AG04450 (cell line): ENCODE measurements around the gene FNIP2. TPM values are rescaled to one million over a fixed set of nuclear protein-coding genes. Genes with fewer than 3 reads are reported as not detected.

Experiments used
- CTCF ChIA-PET: fragments of 300-600, 350-600 bp; formaldehyde crosslinking; extraction: SDS; loops from one replicate; lab custom pipeline; 2022; ENCODE audit warnings: antibody characterized with exemption, inconsistent platforms; lab: Charles Lee
- POLR2A ChIA-PET: fragments of 350-600 bp; formaldehyde crosslinking; extraction: SDS; loops from one replicate; lab custom pipeline; 2021; ENCODE audit warnings: antibody characterized with exemption, inconsistent platforms; lab: Yijun Ruan, JAX
- DNase-seq: peaks from one replicate; pipeline ENCODE4 v3.0.0-alpha.2; 2011; ENCODE audit warnings: low read depth, low spot score
- H3K27ac ChIP-seq: one replicate; pipeline ENCODE4 v1.5.1; 2012; ENCODE audit warnings: low read depth, low read length, control low read depth
- H3K27me3 ChIP-seq: one replicate; pipeline ENCODE4 v1.6.0; 2012; ENCODE audit warnings: low read length; ENCODE audit not compliant: control insufficient read depth, insufficient read depth
- H3K4me3 ChIP-seq: 2 replicates; pipeline ENCODE4 v1.5.1; 2011; ENCODE audit warnings: mild to moderate bottlenecking, low read depth, low read length, control low read depth
- H3K9me3 ChIP-seq: 2 replicates; pipeline ENCODE4 v1.5.1; 2012; ENCODE audit warnings: low read length; ENCODE audit not compliant: control insufficient read depth, insufficient read depth
- polyA plus RNA-seq: library from polyadenylated mRNA; depleted of rRNA; stranded (reverse); fragments of >200 nt; gene quantifications from 2 replicates; pipeline ENCODE4 v1.2.3, GENCODE V29; 2011
- TF ChIP-seq, protein P1 (sequence below): IDR thresholded peaks from 2 replicates; pipeline ENCODE4 v1.5.1; 2011; ENCODE audit warnings: low read depth, low read length, control low read depth, inconsistent platforms

Gene FNIP2
- polyA plus RNA-seq, 1 experiment: 8.4 TPM

DNA sequence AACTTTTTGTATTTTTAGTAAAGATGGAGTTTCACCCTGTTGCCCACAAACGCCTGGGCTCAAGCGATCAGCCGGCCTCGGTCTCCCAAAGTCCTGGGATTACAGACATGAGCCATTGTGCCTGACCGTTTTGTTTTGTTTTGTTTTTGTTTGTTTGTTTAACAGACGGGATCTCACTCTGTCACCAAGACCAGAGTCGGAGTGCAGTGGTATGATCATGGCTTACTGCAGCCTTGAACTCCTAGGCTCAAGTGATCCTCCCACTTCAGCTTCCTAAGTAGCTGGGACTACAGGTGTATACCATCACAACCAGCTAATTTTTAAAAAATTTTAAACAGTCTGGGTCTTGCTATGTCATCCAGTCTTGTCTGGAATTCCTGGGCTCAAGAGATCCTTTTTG is 53.5 kb downstream of the FNIP2 start:
- no peak for DNase-seq
- ChIA-PET CTCF (interaction anchor here (0.7 to 1.4 kb wide), 3 partner anchors 35 to 380 kb away, joined by 3 to 5 read pairs (median 3); no protein-coding TSS in a partner anchor), POLR2A (interaction anchor here (0.6 kb wide), 1 partner anchor 506 kb away, joined by 3 read pairs; no protein-coding TSS in a partner anchor)
- Histone ChIP-seq H3K9me3 (no peaks in the 10 kb centered on the region), H3K27ac (no peak overlapping the region), H3K4me3 (no peak overlapping the region), H3K27me3 (no peaks in the 10 kb centered on the region)
- TF ChIP-seq, protein P1, sequence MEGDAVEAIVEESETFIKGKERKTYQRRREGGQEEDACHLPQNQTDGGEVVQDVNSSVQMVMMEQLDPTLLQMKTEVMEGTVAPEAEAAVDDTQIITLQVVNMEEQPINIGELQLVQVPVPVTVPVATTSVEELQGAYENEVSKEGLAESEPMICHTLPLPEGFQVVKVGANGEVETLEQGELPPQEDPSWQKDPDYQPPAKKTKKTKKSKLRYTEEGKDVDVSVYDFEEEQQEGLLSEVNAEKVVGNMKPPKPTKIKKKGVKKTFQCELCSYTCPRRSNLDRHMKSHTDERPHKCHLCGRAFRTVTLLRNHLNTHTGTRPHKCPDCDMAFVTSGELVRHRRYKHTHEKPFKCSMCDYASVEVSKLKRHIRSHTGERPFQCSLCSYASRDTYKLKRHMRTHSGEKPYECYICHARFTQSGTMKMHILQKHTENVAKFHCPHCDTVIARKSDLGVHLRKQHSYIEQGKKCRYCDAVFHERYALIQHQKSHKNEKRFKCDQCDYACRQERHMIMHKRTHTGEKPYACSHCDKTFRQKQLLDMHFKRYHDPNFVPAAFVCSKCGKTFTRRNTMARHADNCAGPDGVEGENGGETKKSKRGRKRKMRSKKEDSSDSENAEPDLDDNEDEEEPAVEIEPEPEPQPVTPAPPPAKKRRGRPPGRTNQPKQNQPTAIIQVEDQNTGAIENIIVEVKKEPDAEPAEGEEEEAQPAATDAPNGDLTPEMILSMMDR: no peak

DNA sequence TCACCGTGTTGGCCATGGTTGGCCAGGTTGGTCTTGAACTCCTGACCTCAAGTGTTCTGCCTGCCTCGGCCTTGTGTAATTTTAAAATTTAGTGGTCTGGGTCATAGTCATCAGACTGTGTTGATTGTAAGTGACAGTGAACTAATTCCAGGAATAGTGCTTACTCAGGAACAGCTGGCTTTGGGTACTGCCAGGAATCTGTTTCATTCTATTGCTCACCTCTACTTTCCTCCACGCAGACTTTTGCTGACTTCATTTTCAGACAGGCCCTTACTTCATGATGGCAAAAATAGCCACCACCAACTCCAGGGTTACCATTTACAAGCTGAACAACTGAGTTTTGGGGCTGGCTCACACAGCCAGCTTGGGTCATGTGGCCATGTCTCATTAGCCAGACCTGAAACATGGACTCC is 54.6 kb downstream of the FNIP2 start:
- TF ChIP-seq, protein P1: no peak
- CTCF ChIA-PET: no interaction called here
- Histone ChIP-seq H3K27ac (no peak overlapping the region), H3K27me3 (no peaks in the 10 kb centered on the region), H3K9me3 (no peaks in the 10 kb centered on the region), H3K4me3 (no peak overlapping the region)
- no peak for DNase-seq
- POLR2A ChIA-PET: no interaction called here

DNA sequence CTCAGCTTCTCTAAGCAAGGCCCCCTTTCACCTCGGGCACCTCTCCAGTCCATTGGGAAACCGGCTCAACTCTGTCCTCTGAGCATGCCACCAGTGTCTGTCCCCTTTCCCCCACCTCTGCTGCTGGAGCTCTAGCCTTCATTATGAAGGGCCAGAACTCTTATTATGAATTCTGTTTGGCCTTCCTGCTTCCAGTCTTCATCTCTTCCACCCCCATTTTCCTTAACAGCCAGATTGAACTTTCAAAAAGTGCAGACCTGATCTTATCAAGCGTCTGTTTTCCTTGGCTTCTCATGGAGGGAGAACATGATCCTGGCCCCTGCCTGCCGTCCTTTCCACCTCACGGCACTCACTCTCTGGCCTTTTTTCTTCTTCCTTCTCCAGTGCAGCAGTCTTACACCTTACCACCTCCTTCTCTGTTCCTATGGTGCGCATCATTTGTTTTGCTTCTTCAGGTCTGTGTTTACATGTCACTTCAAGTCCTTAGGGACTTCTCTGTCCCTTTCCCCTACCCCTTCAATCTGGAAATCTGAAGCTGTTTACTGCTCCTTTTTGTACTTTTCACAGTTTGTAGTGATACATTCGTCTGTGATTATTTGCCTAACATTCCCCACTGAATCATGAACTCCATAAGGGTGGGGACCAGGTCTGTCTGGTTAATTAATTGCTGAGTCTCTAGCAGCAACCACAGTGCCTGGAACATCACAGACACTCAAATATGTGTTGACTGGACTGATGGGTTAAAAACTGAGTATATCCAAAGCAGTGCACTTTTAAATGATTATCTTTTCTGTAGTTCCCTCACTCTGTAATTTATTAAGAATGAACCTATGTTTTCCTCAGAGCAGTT is 55.8 kb downstream of the FNIP2 start:
- TF ChIP-seq, protein P1: no peak
- H3K9me3 ChIP-seq: no peaks in the 10 kb centered on the region
- no peak overlapping the region for H3K27ac ChIP-seq
- no peak overlapping the region for H3K4me3 ChIP-seq
- no peak for DNase-seq
- POLR2A ChIA-PET: no interaction called here
- CTCF ChIA-PET: no interaction called here
- no peaks in the 10 kb centered on the region for H3K27me3 ChIP-seq

DNA sequence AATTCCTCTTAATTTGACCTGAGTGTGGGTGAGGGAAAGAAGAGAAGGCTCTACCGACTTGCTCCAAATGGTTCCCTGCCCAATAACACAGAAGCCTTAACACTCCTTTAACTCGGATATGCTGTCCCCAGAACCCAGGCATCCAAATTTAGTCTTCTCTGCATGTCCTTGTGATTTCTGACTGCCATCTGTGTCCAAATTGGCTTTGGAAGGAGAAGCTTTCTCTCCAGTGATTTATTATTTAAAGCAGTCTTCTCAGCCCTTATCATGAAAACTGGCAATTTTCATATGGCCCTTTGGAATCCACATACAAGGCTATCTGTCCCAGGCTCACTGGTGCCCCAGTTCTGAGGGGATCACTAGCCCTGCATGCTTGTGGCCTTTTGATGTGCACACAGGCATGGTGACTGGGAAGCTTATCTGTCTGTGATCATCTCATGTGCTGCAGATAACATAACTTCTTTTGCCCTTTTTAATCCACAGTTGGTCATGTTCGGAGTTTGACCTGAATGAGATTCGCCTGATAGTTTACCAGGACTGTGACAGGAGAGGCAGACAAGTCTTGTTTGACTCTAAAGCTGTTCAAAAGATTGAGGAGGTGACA is 56.7 kb downstream of the FNIP2 start:
- Histone ChIP-seq H3K4me3 (no peak overlapping the region), H3K9me3 (no peaks in the 10 kb centered on the region), H3K27me3 (no peaks in the 10 kb centered on the region), H3K27ac (no peak overlapping the region)
- ChIA-PET CTCF (interaction anchor here (0.8 kb wide), 1 partner anchor 630 kb away, joined by 3 read pairs; no protein-coding TSS in a partner anchor), POLR2A (no interaction called here)
- DNase-seq: no peak
- TF ChIP-seq, protein P1: no peak

DNA sequence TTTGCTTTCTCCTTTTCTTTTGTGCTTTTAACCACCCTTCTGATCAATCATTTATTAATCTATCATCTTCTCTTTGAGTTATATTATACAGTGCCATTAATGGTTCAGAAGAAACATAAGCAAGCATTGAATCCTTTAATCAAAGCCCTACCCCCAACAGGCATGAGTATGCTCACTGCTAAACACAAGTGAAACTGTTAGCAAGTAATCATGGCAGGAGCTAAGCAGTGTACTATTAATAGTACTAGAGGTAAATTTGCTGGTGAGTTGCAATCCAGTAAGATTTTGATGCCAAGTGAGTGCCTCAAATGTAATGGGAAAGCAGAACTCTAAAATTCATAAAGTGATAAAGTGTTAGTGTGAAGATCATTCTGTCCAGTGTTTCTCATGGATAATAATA is 57.2 kb downstream of the FNIP2 start:
- Histone ChIP-seq H3K4me3 (no peak overlapping the region), H3K27ac (no peak overlapping the region), H3K27me3 (no peaks in the 10 kb centered on the region), H3K9me3 (no peaks in the 10 kb centered on the region)
- TF ChIP-seq, protein P1: no peak
- DNase-seq: no peak
- ChIA-PET POLR2A (no interaction called here), CTCF (interaction anchor here (0.8 to 0.9 kb wide), 2 partner anchors 96 to 629 kb away, joined by 3 read pairs; no protein-coding TSS in a partner anchor)
